HG03139 (cell line): ENCODE measurements around the gene PAGR1.

Experiments used
- ATAC-seq: cut with Tn5 transposase; IDR thresholded peaks from one replicate; pipeline ENCODE4 v1.9.1; 2021; ENCODE audit not compliant: unreplicated experiment

Gene PAGR1

GRCh38 chr16:29834079-29834478, 18.1 kb downstream of the PAGR1 start:
- ATAC-seq: no peak

GRCh38 chr16:29835926-29836325, 20.0 kb downstream of the PAGR1 start:
- ATAC-seq: no peak

GRCh38 chr16:29836623-29837022, 20.7 kb downstream of the PAGR1 start:
- no peak for ATAC-seq

- ATAC-seq: no peak
Measured at GRCh38 chr16:29837841-29838240, 21.9 kb downstream of the PAGR1 start.

GRCh38 chr16:29839822-29840221, 23.9 kb downstream of the PAGR1 start:
- ATAC-seq: no peak

- ATAC-seq: no peak
Measured at GRCh38 chr16:29840240-29840639, 24.3 kb downstream of the PAGR1 start.

GRCh38 chr16:29841631-29842030, 25.7 kb downstream of the PAGR1 start:
- no peak for ATAC-seq

GRCh38 chr16:29842732-29843346, 26.9 kb downstream of the PAGR1 start:
- no peak for ATAC-seq

GRCh38 chr16:29843931-29844330, 28.0 kb downstream of the PAGR1 start:
- ATAC-seq: no peak

- ATAC-seq: no peak
Measured at GRCh38 chr16:29844575-29845331, 28.8 kb downstream of the PAGR1 start.

GRCh38 chr16:29845656-29846055, 29.7 kb downstream of the PAGR1 start:
- no peak for ATAC-seq

- no peak for ATAC-seq
Measured at GRCh38 chr16:29848420-29849297, 32.7 kb downstream of the PAGR1 start.

GRCh38 chr16:29849505-29849904, 33.6 kb downstream of the PAGR1 start:
- no peak for ATAC-seq

- no peak for ATAC-seq
Measured at GRCh38 chr16:29850998-29851397, 35.0 kb downstream of the PAGR1 start.

GRCh38 chr16:29852654-29853053, 36.7 kb downstream of the PAGR1 start:
- no peak for ATAC-seq

- no peak for ATAC-seq
Measured at GRCh38 chr16:29854520-29855100, 38.7 kb downstream of the PAGR1 start.

GRCh38 chr16:29857133-29857760, 41.3 kb downstream of the PAGR1 start:
- ATAC-seq: no peak

- ATAC-seq: no peak
Measured at GRCh38 chr16:29858149-29858849, 42.3 kb downstream of the PAGR1 start.

GRCh38 chr16:29858974-29859373, 43.0 kb downstream of the PAGR1 start:
- ATAC-seq: no peak

GRCh38 chr16:29860218-29860617, 44.3 kb downstream of the PAGR1 start:
- no peak for ATAC-seq
